ENCODE data around the gene ASAH2.

The ASAH2 gene

GRCh38 chr10:50251394-50251793 lies at the start of gene ASAH2:
TSS of gene ASAH2 (minus strand) at chr10:50251516. CDS start at chr10:50248610, 2,906 bp downstream.
- no peak within 1 kb of the TSS for H3K4me3 ChIP-seq (ENCODE audit: low read depth, low read length)
- TF ChIP-seq, protein P1, sequence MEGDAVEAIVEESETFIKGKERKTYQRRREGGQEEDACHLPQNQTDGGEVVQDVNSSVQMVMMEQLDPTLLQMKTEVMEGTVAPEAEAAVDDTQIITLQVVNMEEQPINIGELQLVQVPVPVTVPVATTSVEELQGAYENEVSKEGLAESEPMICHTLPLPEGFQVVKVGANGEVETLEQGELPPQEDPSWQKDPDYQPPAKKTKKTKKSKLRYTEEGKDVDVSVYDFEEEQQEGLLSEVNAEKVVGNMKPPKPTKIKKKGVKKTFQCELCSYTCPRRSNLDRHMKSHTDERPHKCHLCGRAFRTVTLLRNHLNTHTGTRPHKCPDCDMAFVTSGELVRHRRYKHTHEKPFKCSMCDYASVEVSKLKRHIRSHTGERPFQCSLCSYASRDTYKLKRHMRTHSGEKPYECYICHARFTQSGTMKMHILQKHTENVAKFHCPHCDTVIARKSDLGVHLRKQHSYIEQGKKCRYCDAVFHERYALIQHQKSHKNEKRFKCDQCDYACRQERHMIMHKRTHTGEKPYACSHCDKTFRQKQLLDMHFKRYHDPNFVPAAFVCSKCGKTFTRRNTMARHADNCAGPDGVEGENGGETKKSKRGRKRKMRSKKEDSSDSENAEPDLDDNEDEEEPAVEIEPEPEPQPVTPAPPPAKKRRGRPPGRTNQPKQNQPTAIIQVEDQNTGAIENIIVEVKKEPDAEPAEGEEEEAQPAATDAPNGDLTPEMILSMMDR (IDR thresholded peaks at IDR 0.05) = no peak
- H3K27me3 ChIP-seq (ENCODE audit: control insufficient read depth, insufficient read depth, low read length) = no peaks in the 10 kb centered on the region
- H2AFZ ChIP-seq = no peak within 1 kb of the TSS
- no peak within 1 kb of the TSS for H3K9ac ChIP-seq
- H3K4me1 ChIP-seq = no peaks in the 10 kb centered on the region
- no peak within 1 kb of the TSS for H3K27ac ChIP-seq
- H3K9me3 ChIP-seq (ENCODE audit: control insufficient read depth, low read length) = no peaks in the 10 kb centered on the region
- H3K79me2 ChIP-seq = no peaks in the 10 kb centered on the region
- no peaks in the 10 kb centered on the region for H3K36me3 ChIP-seq (ENCODE audit: control insufficient read depth, insufficient read depth, low read length)
- H3K4me2 ChIP-seq (ENCODE audit: low read length) = no peak within 1 kb of the TSS

- Histone ChIP-seq H3K27me3 (ENCODE audit: control insufficient read depth, insufficient read depth, low read length) (no peaks in the 10 kb centered on the region), H3K36me3 (ENCODE audit: control insufficient read depth, insufficient read depth, low read length) (no peaks in the 10 kb centered on the region), H3K9ac (no peak overlapping the region), H3K4me3 (ENCODE audit: low read depth, low read length) (no peak overlapping the region), H3K9me3 (ENCODE audit: control insufficient read depth, low read length) (no peaks in the 10 kb centered on the region), H3K4me2 (ENCODE audit: low read length) (no peak overlapping the region), H3K4me1 (no peaks in the 10 kb centered on the region), H3K27ac (no peak overlapping the region), H3K79me2 (no peaks in the 10 kb centered on the region), H2AFZ (no peak overlapping the region)
- TF ChIP-seq, protein P1 (IDR thresholded peaks at IDR 0.05) = no peak
Observed at GRCh38 chr10:50299948-50300669, 48.8 kb upstream of the ASAH2 start.

DNA sequence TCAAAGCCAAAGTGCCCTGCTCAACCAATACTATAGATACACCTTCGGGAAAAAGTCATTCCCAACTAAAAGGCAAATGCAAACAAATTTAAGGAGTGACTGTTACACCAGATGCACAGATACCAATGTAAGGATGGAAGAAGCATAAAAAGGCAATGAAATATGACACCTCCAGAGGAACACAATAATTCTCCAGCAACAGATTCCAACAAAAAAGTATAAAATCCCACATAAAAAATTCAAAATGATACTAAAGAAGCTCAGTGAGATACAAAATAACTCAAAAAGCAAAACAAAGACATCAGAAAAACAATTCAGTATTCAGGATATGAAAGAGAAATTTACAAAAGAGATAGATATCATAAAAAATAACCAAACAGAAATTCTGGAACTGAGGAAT lies 44.1 kb upstream of the ASAH2 start:
- H3K4me3 ChIP-seq (ENCODE audit: low read depth, low read length) = no peak overlapping the region
- H3K36me3 ChIP-seq (ENCODE audit: control insufficient read depth, insufficient read depth, low read length) = no peaks in the 10 kb centered on the region
- no peak overlapping the region for H2AFZ ChIP-seq
- TF ChIP-seq, protein P1 (IDR thresholded peaks at IDR 0.05) = no peak
- no peaks in the 10 kb centered on the region for H3K27me3 ChIP-seq (ENCODE audit: control insufficient read depth, insufficient read depth, low read length)
- H3K4me1 ChIP-seq = no peaks in the 10 kb centered on the region
- H3K4me2 ChIP-seq (ENCODE audit: low read length) = no peak overlapping the region
- H3K27ac ChIP-seq = no peak overlapping the region
- no peak overlapping the region for H3K9ac ChIP-seq
- no peaks in the 10 kb centered on the region for H3K9me3 ChIP-seq (ENCODE audit: control insufficient read depth, low read length)
- no peaks in the 10 kb centered on the region for H3K79me2 ChIP-seq

GRCh38 chr10:50294582-50294981 lies 43.3 kb upstream of the ASAH2 start:
- no peak overlapping the region for H2AFZ ChIP-seq
- H3K36me3 ChIP-seq (ENCODE audit: control insufficient read depth, insufficient read depth, low read length) = no peaks in the 10 kb centered on the region
- no peaks in the 10 kb centered on the region for H3K9me3 ChIP-seq (ENCODE audit: control insufficient read depth, low read length)
- no peak overlapping the region for H3K4me2 ChIP-seq (ENCODE audit: low read length)
- TF ChIP-seq, protein P1 (IDR thresholded peaks at IDR 0.05) = no peak
- H3K27me3 ChIP-seq (ENCODE audit: control insufficient read depth, insufficient read depth, low read length) = no peaks in the 10 kb centered on the region
- H3K79me2 ChIP-seq = no peaks in the 10 kb centered on the region
- H3K4me3 ChIP-seq (ENCODE audit: low read depth, low read length) = no peak overlapping the region
- H3K4me1 ChIP-seq = no peaks in the 10 kb centered on the region
- no peak overlapping the region for H3K27ac ChIP-seq
- no peak overlapping the region for H3K9ac ChIP-seq

Measured in parathyroid adenoma (tissue), 2 donors.